ENCODE data around the gene TIMMDC1. TPM values are rescaled to one million over a fixed set of nuclear protein-coding genes. Genes with fewer than 3 reads are reported as not detected.

TIMMDC1 gene
- total and polyA plus RNA-seq, 2 of the 13 experiments (the other 11 are each of a cell fraction or from before 2014, with no cell fraction given) = 50.0 to 77.8 TPM

GRCh38 chr3:119463171-119464169 lies 34.9 kb upstream of the TIMMDC1 start, which contains the start of gene TMEM39A (continued):
- peak; percentile 88 for TF ChIP-seq ZNF550 (CRISPR knock-in tag; IDR thresholded peaks at IDR 0.05; ENCODE audit: borderline replicate concordance)
- TF ChIP-seq ZNF512B (CRISPR knock-in tag; IDR thresholded peaks at IDR 0.05; ENCODE audit: borderline replicate concordance) = no peak
- peak; percentile 84 for TF ChIP-seq ZBTB38 (CRISPR knock-in tag; IDR thresholded peaks at IDR 0.05)
- no peak for TF ChIP-seq ZNF513 (CRISPR knock-in tag; conservative IDR thresholded peaks at IDR 0.05)
- peak; percentile 45; the same call in 1 of the 2 replicates for TF ChIP-seq PPARG (CRISPR knock-in tag; conservative IDR thresholded peaks at IDR 0.05)
- 0 out of 2 replicates have a peak, but pooled peaks have one; percentile 15 for TF ChIP-seq HNF4A (CRISPR knock-in tag; IDR thresholded peaks at IDR 0.05)
- no peak for TF ChIP-seq ZNF660 (CRISPR knock-in tag; IDR thresholded peaks at IDR 0.05; ENCODE audit: borderline replicate concordance, low read depth)
- peak; percentile 82; the same call in 1 of the 2 replicates for TF ChIP-seq KDM4B (CRISPR knock-in tag; IDR thresholded peaks at IDR 0.05)
- TF ChIP-seq ZNF136 (CRISPR knock-in tag; IDR thresholded peaks at IDR 0.05; ENCODE audit: low read depth) = peak; percentile 50; the same call in 1 of the 2 replicates
- no peak for TF ChIP-seq MATR3 (CRISPR knock-in tag; IDR thresholded peaks at IDR 0.05)
- TF ChIP-seq GABPB1 (CRISPR knock-in tag; IDR thresholded peaks at IDR 0.05) = peak; percentile 97
- no peak for TF ChIP-seq JARID2 (CRISPR knock-in tag; IDR thresholded peaks at IDR 0.05; ENCODE audit: insufficient replicate concordance)
- no peak for TF ChIP-seq PRDM4 (CRISPR knock-in tag; IDR thresholded peaks at IDR 0.05; ENCODE audit: borderline replicate concordance)
- TF ChIP-seq THAP9 (CRISPR knock-in tag; IDR thresholded peaks at IDR 0.05; ENCODE audit: borderline replicate concordance) = peak; percentile 99
- no peak for TF ChIP-seq ZFP82 (CRISPR knock-in tag; IDR thresholded peaks at IDR 0.05; ENCODE audit: borderline replicate concordance)
- peak; percentile 49 for TF ChIP-seq MLX (CRISPR knock-in tag; IDR thresholded peaks at IDR 0.05)
- TF ChIP-seq NAIF1 (CRISPR knock-in tag; IDR thresholded peaks at IDR 0.05; ENCODE audit: borderline replicate concordance) = no peak

All from HepG2 (cell line).